GM19023 (cell line): ENCODE results near the gene P3H1.
"Not testable (repeated sequence)": the region's sequence is repeated elsewhere in the genome, so short reads cannot be mapped to it uniquely, and the experiment has no call there.

ENCODE experiments used
- ATAC-seq: cut with Tn5 transposase; IDR thresholded peaks from one replicate; pipeline ENCODE4 v1.9.1; 2021; ENCODE audit warnings: mild to moderate bottlenecking, moderate library complexity; ENCODE audit not compliant: unreplicated experiment

The P3H1 gene

DNA sequence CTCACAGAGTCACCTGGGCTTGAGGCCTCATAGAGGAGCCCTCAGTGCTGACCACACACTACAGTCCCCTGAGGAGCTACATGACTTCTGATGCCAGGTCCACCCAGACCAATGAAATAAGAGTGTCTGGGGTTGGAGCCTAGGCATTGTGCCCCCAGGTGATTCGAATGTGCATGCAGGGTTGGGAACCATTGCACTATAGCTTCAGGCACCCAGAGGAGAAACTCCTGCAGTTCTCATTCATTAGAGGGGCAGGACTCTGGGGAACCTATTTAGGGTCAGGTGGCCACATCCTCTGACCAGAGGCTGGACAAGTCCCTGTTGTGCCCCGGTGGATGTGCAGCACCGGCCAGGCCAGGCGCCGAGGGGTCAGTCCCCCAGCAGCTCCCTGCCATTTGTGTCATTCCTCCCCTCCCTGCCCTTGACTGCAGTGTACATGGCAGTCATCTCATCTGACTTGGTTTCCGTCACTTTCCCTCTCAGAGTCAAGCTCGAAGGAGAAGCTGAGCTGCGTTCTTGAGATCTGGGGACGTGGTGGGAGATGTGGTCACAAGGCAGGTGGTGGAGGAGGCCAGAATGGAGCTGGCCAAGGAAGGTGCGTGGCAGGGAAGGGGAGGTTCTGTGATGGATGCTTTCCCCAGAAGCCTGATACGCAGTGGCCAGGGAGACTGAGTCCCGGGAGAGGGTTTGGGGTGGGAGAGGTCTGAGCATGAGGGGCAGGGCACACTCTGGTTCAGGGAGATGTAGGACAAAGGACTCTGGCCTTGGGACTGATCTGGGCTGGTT lies 33.2 kb downstream of the P3H1 start:
- ATAC-seq: no peak

DNA sequence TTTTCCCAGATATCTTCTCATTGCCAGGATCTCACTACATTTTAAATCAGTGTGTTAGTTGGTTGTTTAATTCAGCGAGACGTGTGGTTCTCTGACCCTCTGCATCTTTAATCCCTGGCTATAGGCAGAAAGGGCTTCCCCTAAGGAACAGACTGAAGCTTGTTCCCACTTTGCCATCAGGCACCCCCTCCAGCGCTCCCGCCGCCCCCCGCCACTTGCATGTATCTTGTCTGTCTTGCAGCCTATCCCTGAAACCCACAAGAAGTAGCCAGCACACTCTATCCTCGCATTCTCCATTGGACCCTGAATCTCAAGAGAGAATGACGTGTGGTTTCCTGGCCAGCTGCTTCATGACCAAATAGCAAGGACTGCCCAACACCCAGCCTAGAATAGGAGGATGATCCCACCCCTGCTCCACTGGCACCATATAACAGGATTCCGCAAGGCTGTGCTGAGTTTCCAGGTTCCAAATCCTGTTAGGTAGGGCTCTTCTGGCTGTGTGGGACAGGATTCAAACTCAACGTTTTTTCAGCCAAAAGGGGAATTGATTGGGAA lies 34.6 kb downstream of the P3H1 start:
- ATAC-seq: no peak

DNA sequence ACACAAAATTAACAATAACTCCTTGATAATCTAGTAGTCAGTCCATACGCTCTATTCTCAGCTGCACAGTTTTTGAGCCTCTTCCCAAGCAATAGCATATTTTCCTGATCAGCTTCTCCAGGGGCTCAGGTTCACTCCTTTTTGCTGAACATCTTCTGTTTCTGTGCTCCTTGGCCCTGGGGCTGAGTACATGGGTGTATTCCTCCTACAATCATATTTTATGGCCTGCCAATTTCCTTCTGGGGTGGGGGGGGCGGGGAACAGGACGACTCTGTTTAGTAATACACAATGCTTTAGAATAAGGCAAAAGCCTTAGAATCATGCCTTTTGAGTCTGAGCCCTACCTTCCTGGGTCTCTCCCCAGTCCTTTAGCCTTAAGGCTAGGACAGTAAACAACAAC lies 35.2 kb downstream of the P3H1 start:
- ATAC-seq: no peak

DNA sequence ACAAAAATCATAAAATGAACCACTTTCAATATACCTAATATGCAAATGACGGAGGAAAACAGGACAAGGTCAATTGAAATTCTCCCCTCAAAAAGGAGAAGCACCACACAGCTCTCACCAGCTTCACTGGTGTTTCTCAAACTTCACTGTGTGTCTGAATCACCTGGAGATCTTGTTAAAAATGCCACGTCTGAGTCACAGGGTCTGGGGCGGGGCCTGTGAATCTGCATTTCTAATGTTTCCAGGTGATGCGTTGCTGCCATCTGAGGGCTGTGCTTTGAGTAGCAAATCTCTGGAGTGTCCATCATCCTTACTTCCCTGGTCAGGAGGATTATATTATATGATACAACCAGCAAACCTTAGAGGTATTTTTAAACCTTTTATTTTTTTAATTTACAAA lies 35.8 kb downstream of the P3H1 start:
- ATAC-seq: no peak

DNA sequence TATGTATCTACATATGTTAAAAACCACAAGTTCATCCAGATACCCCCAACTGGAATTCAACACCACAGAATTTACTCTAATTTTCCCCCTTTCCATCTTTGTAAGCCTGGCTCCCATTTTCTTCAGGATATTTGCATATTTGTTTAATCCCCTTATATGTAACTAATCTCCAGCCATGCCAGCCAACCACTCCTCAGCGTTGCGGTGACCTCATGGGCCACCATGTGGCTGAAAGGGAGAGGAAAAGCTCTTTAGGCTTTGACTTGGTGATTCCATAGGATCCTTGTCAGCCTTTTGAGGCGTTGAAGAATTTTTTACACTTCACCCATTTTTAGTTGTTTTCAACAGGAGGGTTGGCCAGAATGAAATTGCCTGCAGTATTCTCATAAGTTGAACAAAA lies 36.8 kb downstream of the P3H1 start:
- ATAC-seq: no peak

DNA sequence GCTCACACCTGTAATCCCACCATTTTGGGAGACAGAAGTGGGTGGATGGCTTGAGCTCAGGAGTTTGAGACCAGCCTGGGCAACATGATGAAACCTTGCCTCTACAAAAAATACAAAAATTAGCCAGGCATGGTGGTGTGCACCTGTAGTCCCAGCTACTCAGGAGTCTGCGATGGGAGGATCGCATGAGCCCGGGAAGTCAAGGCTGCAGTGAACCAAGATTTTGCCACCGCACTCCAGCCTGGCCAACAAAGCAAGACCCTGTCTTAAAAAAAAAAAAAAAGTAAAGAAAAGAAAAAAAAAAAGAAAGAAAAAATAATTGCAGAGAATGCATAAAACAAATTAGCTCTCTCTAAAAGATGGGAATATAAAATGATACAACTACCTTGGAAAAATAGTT lies 41.0 kb downstream of the P3H1 start:
- ATAC-seq: not testable (repeated sequence)

DNA sequence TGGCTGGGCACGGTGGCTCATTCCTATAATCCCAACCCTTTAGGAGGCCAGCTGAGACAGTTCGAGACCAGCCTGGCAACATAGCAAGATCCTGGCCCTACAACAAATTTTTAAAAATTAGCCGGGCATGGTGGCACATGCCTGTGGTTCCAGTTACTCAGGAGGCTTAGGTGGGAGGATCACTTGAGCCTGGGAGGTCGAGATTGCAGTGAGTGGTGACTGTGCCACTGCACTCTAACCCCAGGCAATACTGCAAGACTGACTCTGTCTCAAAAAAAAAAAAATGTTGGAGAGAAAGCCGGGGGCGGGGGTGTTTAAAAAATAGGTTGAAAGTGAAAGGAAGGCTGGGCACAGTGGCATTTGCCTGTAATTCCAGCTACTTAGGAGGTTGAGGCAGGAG lies 43.3 kb downstream of the P3H1 start:
- no peak for ATAC-seq

DNA sequence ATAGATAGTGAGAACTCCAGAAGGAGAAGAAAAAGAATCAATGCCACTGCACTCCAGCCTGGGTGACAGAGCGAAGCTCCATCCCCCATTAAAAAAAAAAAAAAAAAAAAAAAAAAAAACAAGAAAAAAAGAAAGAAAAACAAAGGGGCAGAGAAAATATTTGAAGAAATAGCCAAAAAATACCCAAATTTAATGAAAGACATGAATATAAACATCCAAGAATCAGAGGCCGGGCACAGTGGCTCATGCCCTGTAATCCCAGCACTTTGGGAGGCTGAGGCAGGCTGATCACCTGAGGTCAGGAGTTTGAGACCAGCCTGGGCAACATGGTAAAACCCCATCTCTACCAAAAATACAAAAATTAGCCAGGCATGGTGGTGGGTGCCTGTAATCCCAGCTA lies 44.4 kb downstream of the P3H1 start:
- ATAC-seq: not testable (repeated sequence)

DNA sequence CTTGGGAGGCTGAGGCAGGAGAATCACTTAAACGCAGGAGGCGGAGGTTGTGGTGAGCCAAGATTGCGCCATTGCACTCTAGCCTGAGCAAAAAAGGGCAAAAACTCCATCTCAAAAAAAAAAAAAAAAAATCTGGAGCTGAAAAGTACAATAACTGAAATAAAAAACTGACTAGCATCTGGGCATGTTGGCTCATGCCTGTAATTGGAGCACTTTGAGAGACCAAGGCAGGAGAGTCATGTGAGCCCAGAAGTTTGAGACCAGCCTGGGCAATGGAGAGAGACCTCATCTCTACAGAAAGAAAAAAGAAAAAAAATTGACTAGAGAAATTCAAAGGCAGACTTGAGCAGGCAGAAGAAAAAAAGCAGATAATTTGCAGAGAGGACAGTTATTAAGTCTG lies 44.9 kb downstream of the P3H1 start:
- no peak for ATAC-seq

DNA sequence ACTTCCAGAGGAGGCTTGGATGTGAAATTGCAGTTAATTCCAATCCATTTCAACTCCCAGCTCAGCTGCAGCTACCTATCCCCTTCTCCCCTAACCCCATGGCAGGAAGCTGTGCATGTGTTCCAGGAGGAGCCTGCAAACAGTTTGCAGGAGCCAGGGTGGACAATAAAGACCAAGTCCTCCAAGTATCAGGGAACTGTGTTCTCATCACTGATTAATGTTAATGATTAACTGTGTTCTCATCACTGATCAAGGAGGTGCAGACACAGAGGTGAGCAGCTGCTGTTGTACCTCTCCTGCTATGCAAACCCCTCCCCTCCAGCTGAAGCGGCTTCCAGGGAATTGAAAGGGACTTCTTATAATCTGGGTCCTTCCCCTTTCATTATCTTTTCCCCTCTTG lies 46.0 kb downstream of the P3H1 start:
- no peak for ATAC-seq

DNA sequence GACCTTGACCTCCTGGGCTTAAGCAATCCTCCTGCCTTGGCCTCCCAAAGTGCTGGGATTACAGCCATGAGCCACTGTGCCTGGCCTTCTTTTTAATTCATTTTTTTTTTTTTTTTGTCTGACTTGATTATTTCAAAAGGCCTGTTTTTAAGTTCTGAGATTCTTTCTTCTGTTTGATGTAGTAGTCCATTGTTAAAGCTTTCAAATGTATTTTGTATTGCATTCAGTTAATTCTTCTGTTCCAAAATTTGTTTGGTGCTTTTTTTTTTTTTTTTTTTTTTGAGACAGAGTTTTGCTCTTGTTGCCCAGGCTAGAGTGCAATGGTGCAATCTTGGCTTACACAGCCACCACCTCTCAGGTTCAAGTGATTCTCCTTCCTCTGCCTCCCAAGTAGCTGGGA lies 52.4 kb downstream of the P3H1 start:
- ATAC-seq: not testable (repeated sequence)

DNA sequence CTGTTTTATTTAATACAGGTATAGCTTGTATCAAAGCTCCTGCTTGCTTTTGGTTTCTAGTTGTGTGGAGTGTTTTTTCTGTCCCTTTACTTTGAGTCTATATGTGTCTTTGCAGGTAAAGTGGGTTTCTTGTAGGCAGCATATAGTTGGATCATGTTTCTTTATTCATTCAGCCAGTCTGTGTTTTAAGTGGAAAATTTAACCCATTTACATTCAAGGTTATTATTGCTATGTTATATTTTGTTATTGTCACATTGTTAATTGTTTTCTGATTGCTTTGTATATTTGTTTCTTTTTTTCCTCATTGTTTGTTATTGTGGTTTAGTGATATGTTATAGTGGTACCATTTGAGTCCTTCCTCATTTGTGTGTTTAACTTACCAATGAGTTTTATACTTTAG lies 53.5 kb downstream of the P3H1 start:
- ATAC-seq: no peak

DNA sequence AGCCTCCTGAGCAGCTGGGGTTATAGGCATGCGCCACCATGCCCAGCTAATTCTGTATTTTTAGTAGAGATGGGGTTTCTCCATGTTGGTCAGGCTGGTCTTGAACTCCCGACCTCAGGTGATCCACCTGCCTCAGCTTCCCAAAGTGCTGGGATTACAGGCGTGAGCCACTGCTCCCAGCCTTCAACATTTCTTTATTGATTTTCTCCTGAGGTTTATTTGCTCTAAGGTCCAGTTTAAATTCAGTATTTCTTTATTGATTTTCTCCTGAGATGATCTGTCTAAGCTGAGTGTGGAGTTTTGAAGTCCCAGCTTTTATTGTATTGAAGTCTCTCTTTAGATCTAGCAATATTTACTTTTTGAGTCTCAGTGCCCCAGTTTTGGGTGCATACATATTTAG lies 54.0 kb downstream of the P3H1 start:
- not testable (repeated sequence) for ATAC-seq

DNA sequence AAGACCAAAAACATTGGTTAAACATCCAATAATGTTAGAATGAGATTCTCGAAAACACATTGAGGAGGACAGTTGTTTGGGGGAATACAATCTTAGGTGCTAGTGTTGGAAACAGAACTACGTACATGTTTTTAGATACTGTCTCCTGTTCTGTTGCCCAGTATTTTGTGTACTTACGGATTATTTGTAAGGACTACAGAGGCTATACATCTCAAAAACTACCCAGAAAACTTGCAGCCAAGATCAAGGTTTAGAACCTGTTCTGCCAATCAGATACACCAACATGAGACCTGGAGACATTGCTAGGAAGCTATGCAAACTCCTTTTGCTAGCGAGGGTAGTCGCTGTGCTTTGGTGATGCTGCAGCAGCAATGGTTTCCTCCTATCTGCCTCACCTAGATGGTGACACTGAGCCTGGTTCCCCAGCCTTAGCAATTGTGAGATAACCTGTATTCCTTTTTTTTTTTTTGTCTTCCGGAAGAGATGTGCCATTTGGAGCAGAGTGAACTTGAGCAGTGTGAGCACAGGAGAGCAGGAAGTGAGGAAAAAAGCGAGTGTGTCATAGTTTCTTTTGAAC lies 62.9 kb downstream of the P3H1 start:
- no peak for ATAC-seq

DNA sequence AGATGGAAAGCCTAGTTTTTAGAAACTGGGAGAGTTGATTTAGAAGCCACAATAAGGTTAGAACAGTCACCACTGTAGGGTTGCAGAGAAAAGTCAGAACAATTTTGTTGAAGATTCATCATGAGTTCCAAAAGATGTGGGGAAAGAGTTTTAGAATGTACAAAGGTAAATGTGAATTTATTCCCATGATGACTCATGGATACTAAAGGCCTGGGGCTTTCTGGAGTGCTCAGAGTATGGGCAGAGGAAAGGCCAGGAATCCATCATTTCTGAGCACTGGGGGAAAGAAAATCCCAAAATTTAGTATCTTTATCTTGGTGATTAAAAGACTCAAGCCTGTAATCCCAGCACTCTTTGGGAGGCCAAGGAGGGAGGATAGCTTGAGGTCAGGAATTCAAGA lies 66.8 kb downstream of the P3H1 start:
- ATAC-seq: no peak

DNA sequence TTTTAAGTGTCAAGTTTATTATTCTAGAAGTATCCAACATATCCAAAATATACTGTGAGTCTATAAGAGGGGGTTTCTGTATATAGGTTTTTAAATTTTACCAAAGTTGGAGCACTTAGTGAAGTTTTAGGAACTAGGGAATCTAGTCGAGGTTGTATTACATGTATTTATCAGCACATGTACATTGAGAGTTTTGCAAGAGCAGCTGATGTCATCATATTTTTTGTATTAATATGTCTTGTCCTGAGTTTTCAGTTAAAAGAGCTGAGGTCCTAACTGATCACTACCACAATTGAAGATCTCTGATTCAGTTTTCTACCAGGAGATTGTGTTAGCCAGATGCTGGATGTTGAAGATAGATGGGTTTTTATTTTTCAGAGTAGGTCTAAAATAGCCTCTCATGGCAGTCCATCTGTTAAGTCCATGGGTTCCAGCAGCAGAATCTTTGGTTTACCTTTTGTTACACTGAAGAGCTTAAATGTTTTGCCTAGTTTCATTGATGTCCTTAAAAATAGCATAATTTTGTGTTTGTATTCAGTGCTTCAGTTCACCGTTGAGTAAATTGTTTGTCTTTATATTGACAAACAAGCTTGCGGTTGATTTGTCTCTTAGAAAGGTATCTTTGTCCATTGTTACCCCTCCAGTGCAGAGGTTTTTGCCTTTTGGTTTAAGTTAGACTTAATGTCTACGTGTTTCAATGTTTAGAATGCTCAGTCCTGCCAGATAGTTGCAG lies 68.6 kb downstream of the P3H1 start:
- ATAC-seq: no peak
